GM18498 (cell line): Measurements from ENCODE around the gene SETD5.
"Not testable (repeated sequence)": the region's sequence is repeated elsewhere in the genome, so short reads cannot be mapped to it uniquely, and the experiment has no call there.

Source experiments
- ATAC-seq: cut with Tn5 transposase; IDR thresholded peaks from one replicate; pipeline ENCODE4 v1.9.1; 2021; ENCODE audit warnings: mild to moderate bottlenecking, moderate library complexity; ENCODE audit not compliant: unreplicated experiment

SETD5 gene

GRCh38 chr3:9455596-9456131 is 58.2 kb downstream of the SETD5 start:
- no peak for ATAC-seq

GRCh38 chr3:9467451-9467850 is 70.0 kb downstream of the SETD5 start:
- ATAC-seq, result no peak

- ATAC-seq, result no peak
These were observed 71.0 kb downstream of the SETD5 start for GRCh38 chr3:9468460-9468859.

GRCh38 chr3:9469986-9470385 is 72.6 kb downstream of the SETD5 start:
- ATAC-seq, result no peak

- ATAC-seq, result no peak
These were observed 76.2 kb downstream of the SETD5 start for GRCh38 chr3:9473496-9474065.

- ATAC-seq, result no peak
These were observed 77.1 kb downstream of the SETD5 start for GRCh38 chr3:9474482-9474881.

- no peak for ATAC-seq
These were observed 79.5 kb downstream of the SETD5 start for GRCh38 chr3:9476935-9477334.

- ATAC-seq, result no peak
These were observed 82.8 kb downstream of the SETD5 start for GRCh38 chr3:9480265-9480664.

- no peak for ATAC-seq
These were observed 87.8 kb downstream of the SETD5 start for GRCh38 chr3:9485248-9485647.

GRCh38 chr3:9491506-9491905 is 94.1 kb downstream of the SETD5 start:
- ATAC-seq, result no peak

- not testable (repeated sequence) for ATAC-seq
These were observed 96.6 kb downstream of the SETD5 start for GRCh38 chr3:9494036-9494435.

- no peak for ATAC-seq
These were observed 99.5 kb downstream of the SETD5 start for GRCh38 chr3:9496893-9497292.

- ATAC-seq, result no peak
These were observed 100.6 kb downstream of the SETD5 start for GRCh38 chr3:9497821-9498565.

- ATAC-seq, result no peak
These were observed 101.4 kb downstream of the SETD5 start for GRCh38 chr3:9498781-9499180.

GRCh38 chr3:9499455-9500107 is 102.2 kb downstream of the SETD5 start:
- ATAC-seq, result no peak

- ATAC-seq, result peak; percentile 52
These were observed 103.0 kb downstream of the SETD5 start for GRCh38 chr3:9500108-9501050.

- no peak for ATAC-seq
These were observed 103.8 kb downstream of the SETD5 start for GRCh38 chr3:9501226-9501625.

GRCh38 chr3:9503283-9503682 is 105.9 kb downstream of the SETD5 start:
- ATAC-seq, result no peak

GRCh38 chr3:9507586-9508578 is 110.5 kb downstream of the SETD5 start:
- ATAC-seq, result no peak

- no peak for ATAC-seq
These were observed 111.4 kb downstream of the SETD5 start for GRCh38 chr3:9508781-9509180.
